ENCODE results near the gene JARID2. TPM values are rescaled to one million over a fixed set of nuclear protein-coding genes. Genes with fewer than 3 reads are reported as not detected.

Gene JARID2
- total RNA-seq, 1 experiment from 2014 or later = 6.0 TPM

DNA sequence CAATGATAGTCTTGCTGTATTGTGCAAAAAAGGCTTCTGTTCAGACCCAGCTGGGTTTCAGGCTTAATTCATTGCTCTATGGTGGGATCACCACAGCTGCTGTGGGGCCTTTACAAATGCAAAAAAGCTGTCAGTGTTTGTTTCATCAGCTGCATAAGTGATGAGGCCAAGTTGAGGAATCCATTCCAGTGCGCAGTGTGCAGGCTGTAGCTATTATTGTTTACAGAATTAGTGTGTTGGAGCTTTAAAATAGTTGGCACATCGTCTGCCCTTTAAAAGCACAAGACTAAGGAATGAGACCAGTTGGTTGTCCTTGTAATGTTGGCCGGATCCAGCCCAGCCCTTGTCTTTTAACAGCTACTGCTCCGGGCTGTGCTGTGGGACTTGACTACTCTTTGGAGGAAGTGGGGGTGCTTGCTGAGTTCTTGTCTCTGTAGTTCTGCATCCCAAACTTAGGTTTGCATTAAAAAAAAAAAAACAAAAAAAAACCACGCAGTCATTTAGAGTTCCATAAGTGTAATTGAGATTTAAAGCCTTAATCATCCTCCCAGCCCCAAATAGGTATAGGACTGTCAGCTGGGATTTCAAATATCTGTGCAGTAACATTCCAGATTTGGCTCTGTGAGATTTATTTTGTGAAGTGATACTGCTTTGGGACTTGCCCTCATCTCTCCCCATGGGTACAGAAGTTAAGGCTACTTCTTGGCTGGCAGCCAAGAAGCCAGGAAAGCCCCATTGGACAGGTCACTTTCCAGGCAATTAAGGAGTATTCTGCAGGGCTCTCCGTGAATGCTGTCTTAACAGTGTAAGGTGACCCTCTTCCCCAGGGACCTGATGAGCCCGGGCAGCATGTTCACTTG is 19.3 kb downstream of the JARID2 start:
- Histone ChIP-seq H3K36me3 (ENCODE audit: control insufficient read depth, insufficient read depth, low read length) (no peaks in the 10 kb centered on the region), H3K4me3 (ENCODE audit: low read depth in 2 of 2, low read length in 2 of 2) (no peak overlapping the region), H3K27me3 (ENCODE audit: control insufficient read depth, insufficient read depth, low read length) (no peaks in the 10 kb centered on the region), H3K4me1 (ENCODE audit: control insufficient read depth, insufficient read depth, low read length) (no peaks in the 10 kb centered on the region), H3K27ac (ENCODE audit: low read length) (no peak overlapping the region), H3K9me3 (ENCODE audit: control insufficient read depth, insufficient read depth, low read depth, low read length) (no peaks in the 10 kb centered on the region)
- DNase-seq (ENCODE audit: low read depth, low spot score) (no peak), ATAC-seq (no peak)
- no TSS peak for BruUV-seq (replicated peaks)
- ChIA-PET CTCF (interaction anchor here (0.6 kb wide), 1 partner anchor 12 kb away, joined by 4 read pairs; no protein-coding TSS in a partner anchor), POLR2A (no interaction called here)
- TF ChIP-seq TCF7L2 (IDR thresholded peaks at IDR 0.05; ENCODE audit: low read depth, low read length) (no peak), POLR2AphosphoS5 (IDR thresholded peaks at IDR 0.05; ENCODE audit: low read depth, low read length) (no peak), SIN3A (IDR thresholded peaks at IDR 0.05; ENCODE audit: borderline replicate concordance, insufficient read depth, low read depth, low read length) (no peak)
- TF ChIP-seq, protein P1, sequence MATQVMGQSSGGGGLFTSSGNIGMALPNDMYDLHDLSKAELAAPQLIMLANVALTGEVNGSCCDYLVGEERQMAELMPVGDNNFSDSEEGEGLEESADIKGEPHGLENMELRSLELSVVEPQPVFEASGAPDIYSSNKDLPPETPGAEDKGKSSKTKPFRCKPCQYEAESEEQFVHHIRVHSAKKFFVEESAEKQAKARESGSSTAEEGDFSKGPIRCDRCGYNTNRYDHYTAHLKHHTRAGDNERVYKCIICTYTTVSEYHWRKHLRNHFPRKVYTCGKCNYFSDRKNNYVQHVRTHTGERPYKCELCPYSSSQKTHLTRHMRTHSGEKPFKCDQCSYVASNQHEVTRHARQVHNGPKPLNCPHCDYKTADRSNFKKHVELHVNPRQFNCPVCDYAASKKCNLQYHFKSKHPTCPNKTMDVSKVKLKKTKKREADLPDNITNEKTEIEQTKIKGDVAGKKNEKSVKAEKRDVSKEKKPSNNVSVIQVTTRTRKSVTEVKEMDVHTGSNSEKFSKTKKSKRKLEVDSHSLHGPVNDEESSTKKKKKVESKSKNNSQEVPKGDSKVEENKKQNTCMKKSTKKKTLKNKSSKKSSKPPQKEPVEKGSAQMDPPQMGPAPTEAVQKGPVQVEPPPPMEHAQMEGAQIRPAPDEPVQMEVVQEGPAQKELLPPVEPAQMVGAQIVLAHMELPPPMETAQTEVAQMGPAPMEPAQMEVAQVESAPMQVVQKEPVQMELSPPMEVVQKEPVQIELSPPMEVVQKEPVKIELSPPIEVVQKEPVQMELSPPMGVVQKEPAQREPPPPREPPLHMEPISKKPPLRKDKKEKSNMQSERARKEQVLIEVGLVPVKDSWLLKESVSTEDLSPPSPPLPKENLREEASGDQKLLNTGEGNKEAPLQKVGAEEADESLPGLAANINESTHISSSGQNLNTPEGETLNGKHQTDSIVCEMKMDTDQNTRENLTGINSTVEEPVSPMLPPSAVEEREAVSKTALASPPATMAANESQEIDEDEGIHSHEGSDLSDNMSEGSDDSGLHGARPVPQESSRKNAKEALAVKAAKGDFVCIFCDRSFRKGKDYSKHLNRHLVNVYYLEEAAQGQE (IDR thresholded peaks at IDR 0.05; ENCODE audit: insufficient read depth in 1 of 2, low read depth in 2 of 2, low read length in 1 of 2) = no peak
- TF ChIP-seq, protein P2, sequence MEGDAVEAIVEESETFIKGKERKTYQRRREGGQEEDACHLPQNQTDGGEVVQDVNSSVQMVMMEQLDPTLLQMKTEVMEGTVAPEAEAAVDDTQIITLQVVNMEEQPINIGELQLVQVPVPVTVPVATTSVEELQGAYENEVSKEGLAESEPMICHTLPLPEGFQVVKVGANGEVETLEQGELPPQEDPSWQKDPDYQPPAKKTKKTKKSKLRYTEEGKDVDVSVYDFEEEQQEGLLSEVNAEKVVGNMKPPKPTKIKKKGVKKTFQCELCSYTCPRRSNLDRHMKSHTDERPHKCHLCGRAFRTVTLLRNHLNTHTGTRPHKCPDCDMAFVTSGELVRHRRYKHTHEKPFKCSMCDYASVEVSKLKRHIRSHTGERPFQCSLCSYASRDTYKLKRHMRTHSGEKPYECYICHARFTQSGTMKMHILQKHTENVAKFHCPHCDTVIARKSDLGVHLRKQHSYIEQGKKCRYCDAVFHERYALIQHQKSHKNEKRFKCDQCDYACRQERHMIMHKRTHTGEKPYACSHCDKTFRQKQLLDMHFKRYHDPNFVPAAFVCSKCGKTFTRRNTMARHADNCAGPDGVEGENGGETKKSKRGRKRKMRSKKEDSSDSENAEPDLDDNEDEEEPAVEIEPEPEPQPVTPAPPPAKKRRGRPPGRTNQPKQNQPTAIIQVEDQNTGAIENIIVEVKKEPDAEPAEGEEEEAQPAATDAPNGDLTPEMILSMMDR (IDR thresholded peaks at IDR 0.05) = no peak
- intact Hi-C loops (cut with micrococcal nuclease; ENCODE audit: unreplicated experiment) (no loop called here), in situ Hi-C loops (cut with HindIII; ENCODE audit: low pct_unique_long_range_greater_than_20kb, low sequenced_read_pairs) (no loop called here)

DNA sequence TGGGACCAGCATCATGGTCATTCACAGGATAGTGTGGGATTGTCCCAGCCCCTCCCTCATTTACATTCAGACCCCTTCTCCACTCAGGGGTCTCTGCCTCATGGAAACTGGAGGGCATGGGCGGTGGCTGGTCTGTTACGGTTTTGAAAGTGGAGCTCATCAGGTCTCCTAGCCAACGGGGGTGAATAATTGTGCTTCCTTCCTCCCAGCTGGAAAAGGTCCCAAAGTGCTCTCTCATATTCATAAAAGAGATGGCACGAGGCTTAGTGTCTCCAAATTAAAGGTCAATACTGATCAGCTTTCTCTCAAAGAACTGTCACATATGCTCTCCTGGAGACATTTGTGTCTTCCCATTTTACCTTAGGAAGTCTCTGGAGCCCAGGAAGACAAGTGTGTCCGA is 19.9 kb downstream of the JARID2 start:
- intact Hi-C loops (cut with micrococcal nuclease; ENCODE audit: unreplicated experiment) (no loop called here), in situ Hi-C loops (cut with HindIII; ENCODE audit: low pct_unique_long_range_greater_than_20kb, low sequenced_read_pairs) (no loop called here)
- no peak for ATAC-seq
- H3K4me1 ChIP-seq (ENCODE audit: control insufficient read depth, insufficient read depth, low read length) = no peaks in the 10 kb centered on the region
- DNase-seq (ENCODE audit: low read depth, low spot score) = no peak
- H3K4me3 ChIP-seq (ENCODE audit: low read depth in 2 of 2, low read length in 2 of 2) = no peak overlapping the region
- H3K27ac ChIP-seq (ENCODE audit: low read length) = no peak overlapping the region
- no peaks in the 10 kb centered on the region for H3K27me3 ChIP-seq (ENCODE audit: control insufficient read depth, insufficient read depth, low read length)
- ChIA-PET CTCF (no interaction called here), POLR2A (no interaction called here)
- no peaks in the 10 kb centered on the region for H3K9me3 ChIP-seq (ENCODE audit: control insufficient read depth, insufficient read depth, low read depth, low read length)
- H3K36me3 ChIP-seq (ENCODE audit: control insufficient read depth, insufficient read depth, low read length) = no peaks in the 10 kb centered on the region
- TF ChIP-seq, protein P1 (IDR thresholded peaks at IDR 0.05; ENCODE audit: insufficient read depth in 1 of 2, low read depth in 2 of 2, low read length in 1 of 2) = no peak
- TF ChIP-seq POLR2AphosphoS5 (IDR thresholded peaks at IDR 0.05; ENCODE audit: low read depth, low read length) = no peak
- no peak for TF ChIP-seq SIN3A (IDR thresholded peaks at IDR 0.05; ENCODE audit: borderline replicate concordance, insufficient read depth, low read depth, low read length)
- TF ChIP-seq TCF7L2 (IDR thresholded peaks at IDR 0.05; ENCODE audit: low read depth, low read length) = no peak
- TF ChIP-seq, protein P2 (IDR thresholded peaks at IDR 0.05) = no peak
- no TSS peak for BruUV-seq (replicated peaks)
